ENCODE measurements around the gene TRAF2.
"Not testable (repeated sequence)": the region's sequence is repeated elsewhere in the genome, so short reads cannot be mapped to it uniquely, and the experiment has no call there.

The TRAF2 gene

GRCh38 chr9:136842380-136842948, 43.9 kb upstream of the TRAF2 start, which contains the start of gene AJM1:
Gene AJM1 (plus strand): TSS chr9:136842478. CDS start chr9:136844415, 1,937 bp downstream.
- not testable (repeated sequence) for H3K36me3 ChIP-seq (ENCODE audit: control insufficient read depth, insufficient read depth, low read length); H3K9me3 ChIP-seq (ENCODE audit: control insufficient read depth, low read length); H3K9ac ChIP-seq; H3K27me3 ChIP-seq (ENCODE audit: control insufficient read depth, insufficient read depth, low read length); H3K79me2 ChIP-seq; H3K4me1 ChIP-seq
- TF ChIP-seq CTCF (IDR thresholded peaks at IDR 0.05), result peak; percentile 79
- Histone ChIP-seq H3K27ac (peak within 1 kb of the TSS; percentile 32), H3K4me3 (ENCODE audit: low read depth, low read length) (peak within 1 kb of the TSS; percentile 56), H3K4me2 (ENCODE audit: low read length) (peak within 1 kb of the TSS; percentile 74), H2AFZ (peak within 1 kb of the TSS; percentile 68)

DNA sequence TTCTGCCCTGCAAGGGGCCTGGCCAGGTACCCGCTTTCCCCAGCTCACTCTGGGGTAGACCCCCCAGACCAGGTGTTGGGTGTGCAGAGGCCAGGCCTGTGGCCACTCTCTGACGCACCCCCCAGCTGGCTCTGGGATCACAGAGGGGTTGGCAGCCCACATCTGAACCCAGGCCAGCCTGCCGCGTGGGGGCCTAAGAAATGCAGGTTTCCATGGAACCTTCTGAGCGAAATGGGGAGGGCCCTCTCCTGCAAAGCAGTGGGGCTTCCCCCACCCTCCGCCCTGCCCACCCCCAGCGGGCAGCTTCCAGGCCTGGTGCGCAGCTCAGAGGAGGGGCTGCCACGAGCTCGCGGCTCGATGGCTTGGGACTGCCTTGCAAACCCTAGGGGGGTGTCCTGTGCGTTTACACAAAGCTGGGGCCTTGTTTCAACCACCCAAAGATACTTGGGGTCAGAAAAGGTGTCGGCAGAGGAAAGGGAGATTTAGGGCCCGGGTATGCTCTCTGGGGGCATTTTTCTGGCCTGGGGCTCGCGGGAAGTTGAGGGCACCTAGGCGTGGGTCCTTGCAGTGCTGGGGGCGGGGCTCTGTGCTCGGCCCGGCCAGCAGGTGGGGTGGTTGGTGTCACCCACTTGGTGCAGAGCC, 43.0 kb upstream of the TRAF2 start:
- H3K36me3 ChIP-seq (ENCODE audit: control insufficient read depth, insufficient read depth, low read length); H3K27me3 ChIP-seq (ENCODE audit: control insufficient read depth, insufficient read depth, low read length); H3K4me3 ChIP-seq (ENCODE audit: low read depth, low read length); H3K4me1 ChIP-seq; H3K9me3 ChIP-seq (ENCODE audit: control insufficient read depth, low read length); H3K79me2 ChIP-seq; H2AFZ ChIP-seq; H3K9ac ChIP-seq; H3K27ac ChIP-seq: not testable (repeated sequence)
- peak overlapping the region; percentile 38 for H3K4me2 ChIP-seq (ENCODE audit: low read length)

DNA sequence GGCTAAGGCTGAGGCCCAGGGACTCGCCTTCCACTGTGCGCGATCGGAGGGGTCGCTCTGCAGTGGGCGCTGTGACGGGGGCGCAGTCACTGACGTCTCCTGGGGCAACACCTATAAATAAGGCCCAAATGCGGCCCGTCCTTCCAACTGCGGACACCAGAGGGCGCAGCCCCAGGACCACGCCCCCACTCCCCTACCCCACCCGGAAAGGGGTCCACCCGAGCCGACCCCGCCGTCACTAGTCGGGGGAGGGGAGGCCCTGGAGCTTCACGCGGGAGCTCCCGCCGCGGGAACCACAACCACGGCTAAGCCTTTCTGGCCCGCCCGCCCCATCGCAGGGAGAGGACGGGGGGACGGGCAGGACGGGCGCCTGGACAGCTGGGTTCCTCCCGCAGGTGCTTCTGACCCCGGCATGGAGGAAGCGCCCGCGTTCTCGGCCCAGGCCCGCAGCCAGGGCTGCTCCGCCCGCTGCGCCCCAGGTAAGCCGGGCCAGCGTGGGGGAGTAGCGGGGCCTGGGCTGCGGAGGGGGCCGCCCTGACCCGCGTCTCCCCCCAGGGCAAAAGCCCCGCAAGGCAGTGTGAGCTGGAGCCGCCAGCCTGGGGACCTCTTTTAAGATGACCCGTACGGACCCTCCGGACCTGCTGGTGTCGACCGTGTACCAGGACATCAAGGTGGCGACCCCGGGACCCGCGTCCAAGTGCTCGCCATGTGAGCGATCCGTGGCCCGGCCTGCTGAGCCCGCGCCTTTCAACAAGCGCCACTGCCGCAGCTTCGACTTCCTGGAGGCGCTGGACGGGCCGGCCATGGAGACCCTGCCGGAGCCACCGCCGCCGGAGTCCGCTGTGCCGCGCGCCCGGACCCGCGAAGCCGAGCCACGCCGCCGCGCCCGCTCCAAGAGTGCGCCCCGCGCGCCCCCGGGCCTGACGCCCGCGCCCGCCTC, 42.2 kb upstream of the TRAF2 start:
- peak overlapping the region; percentile 38 for H3K4me2 ChIP-seq (ENCODE audit: low read length)
- H3K27me3 ChIP-seq (ENCODE audit: control insufficient read depth, insufficient read depth, low read length); H3K9ac ChIP-seq; H3K36me3 ChIP-seq (ENCODE audit: control insufficient read depth, insufficient read depth, low read length); H3K27ac ChIP-seq; H3K4me1 ChIP-seq; H2AFZ ChIP-seq; H3K79me2 ChIP-seq; H3K4me3 ChIP-seq (ENCODE audit: low read depth, low read length); H3K9me3 ChIP-seq (ENCODE audit: control insufficient read depth, low read length): not testable (repeated sequence)
- TF ChIP-seq CTCF (IDR thresholded peaks at IDR 0.05), result peak; percentile 33

- Histone ChIP-seq H3K79me2 (no peaks in the 10 kb centered on the region), H3K9me3 (ENCODE audit: control insufficient read depth, low read length) (no peaks in the 10 kb centered on the region), H3K36me3 (ENCODE audit: control insufficient read depth, insufficient read depth, low read length) (no peaks in the 10 kb centered on the region), H3K4me3 (ENCODE audit: low read depth, low read length) (no peak overlapping the region), H3K4me1 (peaks cover 4% of the 10 kb centered on the region), H3K9ac (no peak overlapping the region), H2AFZ (no peak overlapping the region), H3K27me3 (ENCODE audit: control insufficient read depth, insufficient read depth, low read length) (no peaks in the 10 kb centered on the region), H3K27ac (no peak overlapping the region), H3K4me2 (ENCODE audit: low read length) (no peak overlapping the region)
- no peak for TF ChIP-seq CTCF (IDR thresholded peaks at IDR 0.05)
Observed at GRCh38 chr9:136844761-136845464, 41.4 kb upstream of the TRAF2 start.

Measured in parathyroid adenoma (tissue), 2 donors.